ENCODE measurements around the gene CUL7.
"Not testable (repeated sequence)": the region's sequence is repeated elsewhere in the genome, so short reads cannot be mapped to it uniquely, and the experiment has no call there.

- not testable (repeated sequence) for TF ChIP-seq CTCF (optimal IDR thresholded peaks at IDR 0.05 in 1 of 3, IDR thresholded peaks at IDR 0.05 in 1 of 3, conservative IDR thresholded peaks at IDR 0.05 in 1 of 3; ENCODE audit: extremely low read depth in 1 of 3, insufficient read depth in 2 of 3, low read length in 3 of 3); EZH2 (IDR thresholded peaks at IDR 0.05; ENCODE audit: low read length)
Observed at GRCh38 chr6:43041475-43041874, 12.2 kb downstream of the CUL7 start.

Measured in keratinocyte (primary cell).